ENCODE measurements around the gene ENPP3.

The ENPP3 gene

GRCh38 chr6:131652472-131652871 is 15.4 kb downstream of the ENPP3 start:
- H3K27me3 Mint-ChIP-seq (ENCODE audit: low read depth), result no peaks in the 10 kb centered on the region
- H3K9me3 Mint-ChIP-seq, result no peaks in the 10 kb centered on the region
- H3K36me3 Mint-ChIP-seq (ENCODE audit: low read depth), result peaks cover 1% of the 10 kb centered on the region
- no peak overlapping the region for H3K4me3 Mint-ChIP-seq
- DNase-seq (ENCODE audit: low spot score), result no peak
- H3K27ac Mint-ChIP-seq, result no peak overlapping the region
- peaks cover 18% of the 10 kb centered on the region for H3K4me1 Mint-ChIP-seq (ENCODE audit: low read depth)

DNA sequence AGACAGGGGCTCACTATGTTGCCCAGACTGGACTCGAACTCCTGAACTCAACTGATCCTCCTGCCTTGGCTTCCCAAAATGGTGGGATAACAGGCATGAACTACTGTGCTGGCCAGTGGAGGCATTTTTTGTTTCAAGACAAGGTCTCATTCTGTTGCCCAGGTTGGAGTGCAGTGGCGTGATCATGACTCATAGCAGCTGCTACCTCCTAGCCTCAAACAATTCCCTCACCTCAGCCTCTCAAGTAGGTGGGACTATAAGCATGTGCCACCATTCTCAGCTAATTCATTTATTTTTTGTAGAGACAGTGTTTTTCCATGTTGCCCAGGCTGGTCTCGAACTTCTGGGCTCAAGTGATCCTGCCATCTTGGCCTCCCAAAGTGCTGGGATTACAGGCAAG is 17.2 kb downstream of the ENPP3 start:
- Mint-ChIP-seq H3K9me3 (no peaks in the 10 kb centered on the region), H3K4me3 (no peak overlapping the region), H3K27ac (no peak overlapping the region), H3K4me1 (ENCODE audit: low read depth) (peaks cover 27% of the 10 kb centered on the region), H3K36me3 (ENCODE audit: low read depth) (peaks cover 3% of the 10 kb centered on the region), H3K27me3 (ENCODE audit: low read depth) (no peaks in the 10 kb centered on the region)
- no peak for DNase-seq (ENCODE audit: low spot score)

GRCh38 chr6:131655387-131655786 is 18.3 kb downstream of the ENPP3 start:
- Mint-ChIP-seq H3K27me3 (ENCODE audit: low read depth) (no peaks in the 10 kb centered on the region), H3K4me3 (no peak overlapping the region), H3K4me1 (ENCODE audit: low read depth) (peaks cover 25% of the 10 kb centered on the region), H3K27ac (no peak overlapping the region), H3K36me3 (ENCODE audit: low read depth) (peaks cover 3% of the 10 kb centered on the region), H3K9me3 (no peaks in the 10 kb centered on the region)
- no peak for DNase-seq (ENCODE audit: low spot score)

- H3K27ac Mint-ChIP-seq, result no peak overlapping the region
- no peak for DNase-seq (ENCODE audit: low spot score)
- H3K9me3 Mint-ChIP-seq, result no peaks in the 10 kb centered on the region
- peaks cover 25% of the 10 kb centered on the region for H3K4me1 Mint-ChIP-seq (ENCODE audit: low read depth)
- peaks cover 3% of the 10 kb centered on the region for H3K36me3 Mint-ChIP-seq (ENCODE audit: low read depth)
- no peak overlapping the region for H3K4me3 Mint-ChIP-seq
- no peaks in the 10 kb centered on the region for H3K27me3 Mint-ChIP-seq (ENCODE audit: low read depth)
Observed at GRCh38 chr6:131655951-131656350, 18.8 kb downstream of the ENPP3 start.

DNA sequence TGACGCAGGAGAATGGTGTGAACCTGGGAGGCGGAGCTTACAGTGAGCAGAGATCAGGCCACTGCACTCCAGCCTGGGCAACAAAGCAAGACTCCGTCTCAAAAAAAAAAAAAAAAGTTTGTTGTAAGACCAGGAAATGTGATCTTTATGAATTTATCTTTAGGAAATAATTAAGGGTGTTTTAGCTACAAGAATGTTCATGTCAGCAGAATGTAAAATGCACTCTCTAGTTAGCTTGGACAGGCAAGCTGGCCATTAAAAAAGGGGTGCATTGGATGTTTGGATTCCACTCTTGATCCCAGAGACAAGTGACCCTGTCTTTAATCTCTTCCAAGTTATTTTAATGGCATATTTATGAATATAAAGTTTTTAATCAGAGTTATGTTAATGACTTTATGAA is 19.6 kb downstream of the ENPP3 start:
- H3K27ac Mint-ChIP-seq, result no peak overlapping the region
- no peak for DNase-seq (ENCODE audit: low spot score)
- peaks cover 4% of the 10 kb centered on the region for H3K36me3 Mint-ChIP-seq (ENCODE audit: low read depth)
- no peaks in the 10 kb centered on the region for H3K9me3 Mint-ChIP-seq
- H3K4me1 Mint-ChIP-seq (ENCODE audit: low read depth), result peaks cover 21% of the 10 kb centered on the region
- H3K4me3 Mint-ChIP-seq, result no peak overlapping the region
- H3K27me3 Mint-ChIP-seq (ENCODE audit: low read depth), result no peaks in the 10 kb centered on the region

GRCh38 chr6:131657222-131657621 is 20.1 kb downstream of the ENPP3 start:
- H3K27ac Mint-ChIP-seq, result no peak overlapping the region
- H3K4me1 Mint-ChIP-seq (ENCODE audit: low read depth), result peaks cover 21% of the 10 kb centered on the region
- H3K36me3 Mint-ChIP-seq (ENCODE audit: low read depth), result peaks cover 7% of the 10 kb centered on the region
- H3K9me3 Mint-ChIP-seq, result no peaks in the 10 kb centered on the region
- DNase-seq (ENCODE audit: low spot score), result no peak
- peak overlapping the region; percentile 5 for H3K4me3 Mint-ChIP-seq
- no peaks in the 10 kb centered on the region for H3K27me3 Mint-ChIP-seq (ENCODE audit: low read depth)

DNA sequence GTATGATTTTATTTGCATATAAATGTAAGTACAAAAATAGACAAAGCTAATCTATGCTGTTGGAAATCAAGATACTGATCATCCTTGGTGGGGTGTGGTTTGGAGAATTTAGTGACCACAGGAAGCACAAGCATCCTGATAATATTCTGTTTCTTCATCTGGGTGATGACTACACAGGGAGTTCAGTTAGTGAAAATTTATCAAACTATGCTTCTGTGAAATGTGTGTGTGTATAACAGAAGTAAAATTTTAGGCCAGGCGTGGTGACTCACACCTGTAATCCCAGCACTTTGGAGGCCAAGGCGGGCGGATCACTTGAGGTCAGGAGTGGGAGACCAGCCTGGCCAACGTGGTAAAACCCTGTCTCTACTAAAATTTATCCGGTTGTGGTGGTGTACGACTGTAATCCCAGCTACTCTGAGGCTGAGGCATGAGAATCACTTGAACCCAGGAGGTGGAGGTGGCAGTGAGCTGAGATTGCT is 20.6 kb downstream of the ENPP3 start:
- Mint-ChIP-seq H3K9me3 (no peaks in the 10 kb centered on the region), H3K36me3 (ENCODE audit: low read depth) (peaks cover 7% of the 10 kb centered on the region), H3K4me3 (peak overlapping the region; percentile 5), H3K27me3 (ENCODE audit: low read depth) (no peaks in the 10 kb centered on the region), H3K27ac (no peak overlapping the region), H3K4me1 (ENCODE audit: low read depth) (peaks cover 21% of the 10 kb centered on the region)
- DNase-seq (ENCODE audit: low spot score), result peak; percentile 18

- no peak overlapping the region for H3K27ac Mint-ChIP-seq
- H3K27me3 Mint-ChIP-seq (ENCODE audit: low read depth), result no peaks in the 10 kb centered on the region
- DNase-seq (ENCODE audit: low spot score), result no peak
- H3K36me3 Mint-ChIP-seq (ENCODE audit: low read depth), result peaks cover 7% of the 10 kb centered on the region
- peaks cover 21% of the 10 kb centered on the region for H3K4me1 Mint-ChIP-seq (ENCODE audit: low read depth)
- H3K4me3 Mint-ChIP-seq, result no peak overlapping the region
- peaks cover 4% of the 10 kb centered on the region for H3K9me3 Mint-ChIP-seq
Observed at GRCh38 chr6:131658287-131658686, 21.2 kb downstream of the ENPP3 start.

GRCh38 chr6:131660195-131660594 is 23.1 kb downstream of the ENPP3 start:
- peaks cover 7% of the 10 kb centered on the region for H3K36me3 Mint-ChIP-seq (ENCODE audit: low read depth)
- H3K9me3 Mint-ChIP-seq, result peaks cover 4% of the 10 kb centered on the region
- no peaks in the 10 kb centered on the region for H3K27me3 Mint-ChIP-seq (ENCODE audit: low read depth)
- H3K4me1 Mint-ChIP-seq (ENCODE audit: low read depth), result peaks cover 19% of the 10 kb centered on the region
- H3K27ac Mint-ChIP-seq, result peak overlapping the region; percentile 2
- DNase-seq (ENCODE audit: low spot score), result no peak
- H3K4me3 Mint-ChIP-seq, result no peak overlapping the region

DNA sequence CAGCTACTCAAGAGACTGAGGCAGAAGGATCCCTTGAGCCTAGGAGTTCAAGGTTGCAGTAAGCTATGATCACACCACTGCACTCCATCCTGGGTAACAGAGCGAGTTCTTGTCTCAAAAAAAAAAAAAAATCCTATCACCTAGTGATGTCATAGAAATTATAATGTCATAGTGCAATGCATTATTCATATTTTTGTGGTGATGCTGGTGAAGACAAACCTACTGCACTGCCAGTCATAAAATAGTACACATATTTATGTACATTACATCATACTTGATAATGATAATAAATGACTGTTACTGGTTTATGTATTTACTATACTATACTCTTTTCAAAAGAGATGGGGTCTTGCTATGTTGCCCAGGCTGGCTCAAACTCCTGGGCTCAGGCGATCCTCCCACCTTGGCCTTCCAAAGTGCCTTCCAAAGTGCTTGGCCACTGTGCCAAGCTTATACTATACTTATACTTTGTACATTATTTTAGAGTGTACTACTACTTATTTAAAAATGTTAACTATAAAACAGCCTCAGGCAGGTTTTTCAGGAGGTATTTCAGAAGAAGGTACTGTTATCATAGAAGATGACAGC is 26.6 kb downstream of the ENPP3 start:
- Mint-ChIP-seq H3K4me3 (no peak overlapping the region), H3K36me3 (ENCODE audit: low read depth) (peaks cover 6% of the 10 kb centered on the region), H3K4me1 (ENCODE audit: low read depth) (peaks cover 5% of the 10 kb centered on the region), H3K9me3 (peaks cover 9% of the 10 kb centered on the region), H3K27me3 (ENCODE audit: low read depth) (no peaks in the 10 kb centered on the region), H3K27ac (no peak overlapping the region)
- no peak for DNase-seq (ENCODE audit: low spot score)

- H3K27ac Mint-ChIP-seq, result no peak overlapping the region
- peaks cover 10% of the 10 kb centered on the region for H3K36me3 Mint-ChIP-seq (ENCODE audit: low read depth)
- no peaks in the 10 kb centered on the region for H3K27me3 Mint-ChIP-seq (ENCODE audit: low read depth)
- H3K9me3 Mint-ChIP-seq, result peaks cover 5% of the 10 kb centered on the region
- peaks cover 2% of the 10 kb centered on the region for H3K4me1 Mint-ChIP-seq (ENCODE audit: low read depth)
- H3K4me3 Mint-ChIP-seq, result no peak overlapping the region
- no peak for DNase-seq (ENCODE audit: low spot score)
Observed at GRCh38 chr6:131669891-131670290, 32.8 kb downstream of the ENPP3 start.

DNA sequence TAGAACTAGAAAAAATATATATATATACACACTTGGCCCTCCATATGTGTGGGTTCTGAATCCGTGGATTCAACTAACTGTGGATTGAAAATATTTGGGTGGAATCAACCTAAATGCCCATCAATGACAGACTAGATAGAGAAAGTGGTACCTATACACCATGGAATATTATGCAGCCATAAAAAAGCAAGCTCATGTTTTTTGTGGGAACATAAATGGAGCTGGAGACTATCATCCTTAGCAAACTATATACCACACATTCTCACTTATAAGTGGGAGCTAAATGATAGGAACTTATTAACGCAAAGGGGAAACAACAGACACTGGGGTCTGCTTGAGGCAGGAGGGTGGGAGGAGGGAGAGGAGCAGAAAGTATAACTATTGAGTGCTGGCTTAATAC is 36.1 kb downstream of the ENPP3 start:
- H3K27ac Mint-ChIP-seq, result no peak overlapping the region
- H3K36me3 Mint-ChIP-seq (ENCODE audit: low read depth), result peaks cover 20% of the 10 kb centered on the region
- H3K4me1 Mint-ChIP-seq (ENCODE audit: low read depth), result no peaks in the 10 kb centered on the region
- H3K27me3 Mint-ChIP-seq (ENCODE audit: low read depth), result no peaks in the 10 kb centered on the region
- H3K4me3 Mint-ChIP-seq, result no peak overlapping the region
- no peaks in the 10 kb centered on the region for H3K9me3 Mint-ChIP-seq
- no peak for DNase-seq (ENCODE audit: low spot score)

DNA sequence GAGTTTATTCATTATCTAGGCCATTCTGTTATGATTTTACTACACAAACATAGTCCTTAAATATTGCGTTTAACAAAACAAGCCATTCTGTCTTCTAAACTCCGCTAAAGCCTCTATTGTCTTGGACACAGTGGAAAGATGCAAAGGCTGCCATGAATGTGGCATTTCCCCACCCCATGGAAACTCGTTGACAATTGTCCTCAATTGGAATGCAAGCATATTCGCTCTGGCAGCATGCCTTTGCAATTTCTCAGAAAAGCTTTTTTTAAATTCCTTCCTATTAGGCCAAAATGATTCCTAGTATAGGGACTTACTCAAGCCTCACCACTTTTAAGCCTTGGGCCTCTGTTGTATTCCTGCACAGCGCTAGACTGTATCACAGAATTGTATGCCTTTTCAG is 41.3 kb downstream of the ENPP3 start:
- Mint-ChIP-seq H3K27ac (no peak overlapping the region), H3K27me3 (ENCODE audit: low read depth) (no peaks in the 10 kb centered on the region), H3K9me3 (no peaks in the 10 kb centered on the region), H3K4me3 (no peak overlapping the region), H3K4me1 (ENCODE audit: low read depth) (peaks cover 11% of the 10 kb centered on the region), H3K36me3 (ENCODE audit: low read depth) (peaks cover 30% of the 10 kb centered on the region)
- no peak for DNase-seq (ENCODE audit: low spot score)

DNA sequence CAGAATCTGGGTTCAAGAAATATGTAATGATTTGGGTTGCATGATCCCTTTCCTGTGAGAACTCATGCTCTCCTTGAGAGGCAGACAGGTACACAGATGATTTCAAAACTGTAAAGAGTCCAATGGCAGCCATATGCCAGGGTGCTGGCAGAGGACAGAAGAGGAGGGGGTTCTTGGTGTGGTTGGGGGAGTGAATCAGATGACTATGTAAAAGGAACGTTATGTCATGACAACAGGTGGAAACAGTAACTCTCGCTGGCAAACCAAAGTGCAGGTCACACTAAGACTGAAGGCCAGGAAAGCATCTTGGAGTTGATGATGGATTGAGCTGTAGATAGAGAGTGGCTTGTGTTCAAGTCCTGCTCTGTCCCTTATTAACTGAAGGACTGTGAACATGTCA is 43.8 kb downstream of the ENPP3 start:
- peaks cover 19% of the 10 kb centered on the region for H3K4me1 Mint-ChIP-seq (ENCODE audit: low read depth)
- no peaks in the 10 kb centered on the region for H3K27me3 Mint-ChIP-seq (ENCODE audit: low read depth)
- no peak overlapping the region for H3K4me3 Mint-ChIP-seq
- no peak for DNase-seq (ENCODE audit: low spot score)
- no peaks in the 10 kb centered on the region for H3K9me3 Mint-ChIP-seq
- H3K27ac Mint-ChIP-seq, result no peak overlapping the region
- peaks cover 30% of the 10 kb centered on the region for H3K36me3 Mint-ChIP-seq (ENCODE audit: low read depth)

GRCh38 chr6:131681585-131681984 is 44.5 kb downstream of the ENPP3 start:
- no peak overlapping the region for H3K27ac Mint-ChIP-seq
- no peaks in the 10 kb centered on the region for H3K27me3 Mint-ChIP-seq (ENCODE audit: low read depth)
- peaks cover 27% of the 10 kb centered on the region for H3K36me3 Mint-ChIP-seq (ENCODE audit: low read depth)
- H3K9me3 Mint-ChIP-seq, result no peaks in the 10 kb centered on the region
- peaks cover 25% of the 10 kb centered on the region for H3K4me1 Mint-ChIP-seq (ENCODE audit: low read depth)
- no peak for DNase-seq (ENCODE audit: low spot score)
- H3K4me3 Mint-ChIP-seq, result no peak overlapping the region
